DOHH2 (cell line): ENCODE measurements around the gene CLDN15.

Experiments used
- EZH2phosphoT487 ChIP-seq: fragments of 200-600 bp; sonication (generic); IDR thresholded peaks from 2 replicates; pipeline ENCODE4 v1.6.1; 2017; ENCODE audit warnings: borderline replicate concordance, mild to moderate bottlenecking, antibody characterized with exemption, low read length, moderate library complexity, mixed read lengths
- TF ChIP-seq, protein P1 (sequence below): fragments of 200-600 bp; sonication (generic); IDR thresholded peaks from one replicate; pipeline ENCODE4 v1.5.1; 2014; ENCODE audit warnings: antibody characterized with exemption, mild to moderate bottlenecking, low read depth, low read length; ENCODE audit not compliant: poor library complexity, severe bottlenecking

DNA sequence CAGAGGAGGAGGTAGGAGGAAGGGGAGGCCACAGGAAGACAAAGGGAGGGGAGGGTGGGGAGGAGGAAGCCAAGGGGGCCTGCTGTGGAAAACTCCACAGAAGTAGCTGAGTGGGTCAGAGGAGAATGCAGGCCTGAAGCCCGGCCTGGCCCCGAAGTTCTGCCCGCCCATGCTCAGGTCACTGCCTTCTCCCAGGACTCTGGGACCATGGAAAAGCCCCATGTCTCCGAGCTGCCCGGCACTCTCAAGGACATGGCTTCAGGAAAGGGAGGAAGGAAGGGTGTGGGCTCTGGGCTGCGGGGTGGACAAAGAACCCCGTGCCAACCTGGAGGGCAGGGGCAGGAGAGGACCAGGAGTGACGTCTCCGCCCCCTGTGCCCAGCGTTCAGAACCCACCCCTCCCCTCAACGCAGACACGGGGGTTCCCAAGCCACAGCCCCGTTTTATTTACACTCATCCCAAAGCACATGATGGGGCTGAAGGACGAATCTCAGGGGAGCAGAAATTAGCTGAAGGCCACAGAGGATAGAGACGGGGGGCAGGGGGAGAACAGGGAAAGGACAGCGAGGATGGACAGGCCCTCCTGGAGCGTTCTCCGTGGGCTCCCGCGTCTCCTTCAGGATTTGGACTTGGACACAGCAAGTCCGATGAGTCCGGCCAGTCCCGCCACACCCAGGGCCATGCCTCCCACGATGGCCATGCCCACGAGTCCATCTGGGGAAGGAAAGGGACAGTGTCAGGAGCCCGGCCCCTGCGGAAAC is 1.8 kb upstream of the CLDN15 start:
- TF ChIP-seq, protein P1, sequence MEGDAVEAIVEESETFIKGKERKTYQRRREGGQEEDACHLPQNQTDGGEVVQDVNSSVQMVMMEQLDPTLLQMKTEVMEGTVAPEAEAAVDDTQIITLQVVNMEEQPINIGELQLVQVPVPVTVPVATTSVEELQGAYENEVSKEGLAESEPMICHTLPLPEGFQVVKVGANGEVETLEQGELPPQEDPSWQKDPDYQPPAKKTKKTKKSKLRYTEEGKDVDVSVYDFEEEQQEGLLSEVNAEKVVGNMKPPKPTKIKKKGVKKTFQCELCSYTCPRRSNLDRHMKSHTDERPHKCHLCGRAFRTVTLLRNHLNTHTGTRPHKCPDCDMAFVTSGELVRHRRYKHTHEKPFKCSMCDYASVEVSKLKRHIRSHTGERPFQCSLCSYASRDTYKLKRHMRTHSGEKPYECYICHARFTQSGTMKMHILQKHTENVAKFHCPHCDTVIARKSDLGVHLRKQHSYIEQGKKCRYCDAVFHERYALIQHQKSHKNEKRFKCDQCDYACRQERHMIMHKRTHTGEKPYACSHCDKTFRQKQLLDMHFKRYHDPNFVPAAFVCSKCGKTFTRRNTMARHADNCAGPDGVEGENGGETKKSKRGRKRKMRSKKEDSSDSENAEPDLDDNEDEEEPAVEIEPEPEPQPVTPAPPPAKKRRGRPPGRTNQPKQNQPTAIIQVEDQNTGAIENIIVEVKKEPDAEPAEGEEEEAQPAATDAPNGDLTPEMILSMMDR: no peak
- TF ChIP-seq EZH2phosphoT487: no peak
